ENCODE data around the gene TMEM214. TPM values are rescaled to one million over a fixed set of nuclear protein-coding genes. Genes with fewer than 3 reads are reported as not detected.

TMEM214 gene
- polyA plus RNA-seq, 1 donor (not counting 4 experiments of a cell fraction or from before 2014, with no cell fraction given): 38.0 TPM

DNA sequence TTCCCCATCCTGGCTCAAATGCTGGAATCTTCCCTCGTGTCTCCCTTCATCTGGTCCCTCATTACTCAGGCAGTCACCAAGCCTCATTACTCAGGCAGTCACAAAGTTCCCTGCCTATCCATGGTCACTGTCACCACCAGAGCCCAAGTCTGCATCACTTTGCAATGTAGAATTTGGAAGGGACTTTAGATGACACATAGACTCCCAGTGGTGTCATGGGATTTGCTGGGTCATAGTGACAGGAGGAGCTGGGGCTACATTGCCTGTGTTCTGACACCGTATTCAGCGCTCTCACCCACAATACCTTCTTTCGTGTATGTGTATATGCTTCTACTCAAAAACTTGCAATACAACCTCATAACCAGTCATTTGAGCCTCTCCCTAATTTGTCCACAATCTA lies 43.6 kb downstream of the TMEM214 start:
- Histone ChIP-seq H3K9ac (ENCODE audit: control insufficient read depth, extremely low read depth, insufficient read depth, low read length) (no peak overlapping the region), H3K9me1 (ENCODE audit: control insufficient read depth, extremely low read depth, insufficient read depth, low read length) (no peaks in the 10 kb centered on the region), H3K79me2 (ENCODE audit: control insufficient read depth, insufficient read depth, low read length) (peaks cover 1% of the 10 kb centered on the region), H3K4me2 (ENCODE audit: control insufficient read depth, extremely low read depth, insufficient read depth, low read depth, low read length) (no peak overlapping the region), H3K27me3 (ENCODE audit: control insufficient read depth, extremely low read depth, insufficient read depth, low read length) (no peaks in the 10 kb centered on the region), H3K36me3 (ENCODE audit: control insufficient read depth in 2 of 2, extremely low read depth in 1 of 2, insufficient read depth in 2 of 2, low read length in 2 of 2) (no peaks in the 10 kb centered on the region), H3K4me3 (ENCODE audit: control insufficient read depth in 2 of 3, extremely low read depth in 1 of 3, insufficient read depth in 2 of 3, low read depth in 1 of 3, low read length in 3 of 3) (no peak overlapping the region), H3K9me3 (ENCODE audit: control insufficient read depth, low read depth, low read length) (no peaks in the 10 kb centered on the region), H2AFZ (ENCODE audit: control insufficient read depth, low read length) (no peak overlapping the region), H3K4me1 (ENCODE audit: control insufficient read depth, extremely low read depth, insufficient read depth, low read length) (peaks cover 13% of the 10 kb centered on the region), H3K27ac (ENCODE audit: control insufficient read depth, insufficient read depth, low read length) (no peak overlapping the region), H4K20me1 (ENCODE audit: control insufficient read depth, extremely low read depth, insufficient read depth, low read length) (no peaks in the 10 kb centered on the region)
- DNase-seq (ENCODE audit: low read depth, low spot score) (no peak), FAIRE-seq (no peak)
- dilution Hi-C loops (cut with MboI; ENCODE audit: extremely low pct_ligation_motif_present, low sequenced_read_pairs): no loop called here
- TF ChIP-seq EZH2 (IDR thresholded peaks at IDR 0.05; ENCODE audit: low read length): no peak
- TF ChIP-seq, protein P1, sequence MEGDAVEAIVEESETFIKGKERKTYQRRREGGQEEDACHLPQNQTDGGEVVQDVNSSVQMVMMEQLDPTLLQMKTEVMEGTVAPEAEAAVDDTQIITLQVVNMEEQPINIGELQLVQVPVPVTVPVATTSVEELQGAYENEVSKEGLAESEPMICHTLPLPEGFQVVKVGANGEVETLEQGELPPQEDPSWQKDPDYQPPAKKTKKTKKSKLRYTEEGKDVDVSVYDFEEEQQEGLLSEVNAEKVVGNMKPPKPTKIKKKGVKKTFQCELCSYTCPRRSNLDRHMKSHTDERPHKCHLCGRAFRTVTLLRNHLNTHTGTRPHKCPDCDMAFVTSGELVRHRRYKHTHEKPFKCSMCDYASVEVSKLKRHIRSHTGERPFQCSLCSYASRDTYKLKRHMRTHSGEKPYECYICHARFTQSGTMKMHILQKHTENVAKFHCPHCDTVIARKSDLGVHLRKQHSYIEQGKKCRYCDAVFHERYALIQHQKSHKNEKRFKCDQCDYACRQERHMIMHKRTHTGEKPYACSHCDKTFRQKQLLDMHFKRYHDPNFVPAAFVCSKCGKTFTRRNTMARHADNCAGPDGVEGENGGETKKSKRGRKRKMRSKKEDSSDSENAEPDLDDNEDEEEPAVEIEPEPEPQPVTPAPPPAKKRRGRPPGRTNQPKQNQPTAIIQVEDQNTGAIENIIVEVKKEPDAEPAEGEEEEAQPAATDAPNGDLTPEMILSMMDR (optimal IDR thresholded peaks at IDR 0.05 in 1 of 3, IDR thresholded peaks at IDR 0.05 in 1 of 3, conservative IDR thresholded peaks at IDR 0.05 in 1 of 3; ENCODE audit: extremely low read depth in 1 of 3, insufficient read depth in 2 of 3, low read length in 3 of 3): no peak

DNA sequence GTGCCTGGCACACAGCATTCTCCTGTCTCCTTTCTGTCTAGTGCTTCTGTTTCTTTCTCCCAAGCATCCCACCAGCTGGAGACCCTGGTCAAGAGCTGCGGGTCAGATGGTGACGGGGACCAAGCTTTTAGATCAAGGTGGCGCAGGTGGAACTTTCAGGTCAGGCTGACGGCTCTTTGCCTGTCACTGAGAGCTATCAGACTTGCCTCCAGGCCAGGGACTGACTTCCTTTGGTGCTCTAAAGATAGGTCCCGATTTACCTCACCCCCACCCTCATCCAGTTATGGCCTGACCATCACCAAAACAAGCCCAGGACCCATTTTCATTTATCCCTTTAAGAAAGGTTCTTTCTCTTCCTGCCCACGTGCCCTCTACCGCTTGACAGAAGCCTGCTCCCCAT lies 44.5 kb downstream of the TMEM214 start:
- Histone ChIP-seq H3K4me3 (ENCODE audit: control insufficient read depth in 2 of 3, extremely low read depth in 1 of 3, insufficient read depth in 2 of 3, low read depth in 1 of 3, low read length in 3 of 3) (no peak overlapping the region), H3K9me1 (ENCODE audit: control insufficient read depth, extremely low read depth, insufficient read depth, low read length) (no peaks in the 10 kb centered on the region), H3K27ac (ENCODE audit: control insufficient read depth, insufficient read depth, low read length) (no peak overlapping the region), H3K36me3 (ENCODE audit: control insufficient read depth in 2 of 2, extremely low read depth in 1 of 2, insufficient read depth in 2 of 2, low read length in 2 of 2) (no peaks in the 10 kb centered on the region), H2AFZ (ENCODE audit: control insufficient read depth, low read length) (no peak overlapping the region), H4K20me1 (ENCODE audit: control insufficient read depth, extremely low read depth, insufficient read depth, low read length) (no peaks in the 10 kb centered on the region), H3K4me1 (ENCODE audit: control insufficient read depth, extremely low read depth, insufficient read depth, low read length) (peaks cover 15% of the 10 kb centered on the region), H3K9me3 (ENCODE audit: control insufficient read depth, low read depth, low read length) (no peaks in the 10 kb centered on the region), H3K9ac (ENCODE audit: control insufficient read depth, extremely low read depth, insufficient read depth, low read length) (no peak overlapping the region), H3K4me2 (ENCODE audit: control insufficient read depth, extremely low read depth, insufficient read depth, low read depth, low read length) (no peak overlapping the region), H3K79me2 (ENCODE audit: control insufficient read depth, insufficient read depth, low read length) (no peaks in the 10 kb centered on the region), H3K27me3 (ENCODE audit: control insufficient read depth, extremely low read depth, insufficient read depth, low read length) (no peaks in the 10 kb centered on the region)
- TF ChIP-seq EZH2 (IDR thresholded peaks at IDR 0.05; ENCODE audit: low read length): no peak
- TF ChIP-seq, protein P1 (optimal IDR thresholded peaks at IDR 0.05 in 1 of 3, IDR thresholded peaks at IDR 0.05 in 1 of 3, conservative IDR thresholded peaks at IDR 0.05 in 1 of 3; ENCODE audit: extremely low read depth in 1 of 3, insufficient read depth in 2 of 3, low read length in 3 of 3): no peak
- no peak for FAIRE-seq
- no peak for DNase-seq (ENCODE audit: low read depth, low spot score)
- dilution Hi-C loops (cut with MboI; ENCODE audit: extremely low pct_ligation_motif_present, low sequenced_read_pairs): no loop called here
